Measurements from ENCODE around the gene SCARF2. TPM values are rescaled to one million over a fixed set of nuclear protein-coding genes. Genes with fewer than 3 reads are reported as not detected.

SCARF2 gene
- total and polyA plus RNA-seq, 2 donors (not counting 1 experiment from before 2014, with no cell fraction given), result 8.1 to 14.5 TPM

- H3K9ac ChIP-seq (ENCODE audit: insufficient read depth, low read length), result no peak overlapping the region
- no peak overlapping the region for H2AFZ ChIP-seq (ENCODE audit: low read length)
- no peaks in the 10 kb centered on the region for H3K9me3 ChIP-seq (ENCODE audit: control insufficient read depth, insufficient read depth, low read depth, low read length)
- H4K20me1 ChIP-seq (ENCODE audit: control insufficient read depth, extremely low read depth, insufficient read depth, low read length), result no peaks in the 10 kb centered on the region
- H3K79me2 ChIP-seq (ENCODE audit: control insufficient read depth, insufficient read depth, low read length), result peaks cover 17% of the 10 kb centered on the region
- TF ChIP-seq, protein P1, sequence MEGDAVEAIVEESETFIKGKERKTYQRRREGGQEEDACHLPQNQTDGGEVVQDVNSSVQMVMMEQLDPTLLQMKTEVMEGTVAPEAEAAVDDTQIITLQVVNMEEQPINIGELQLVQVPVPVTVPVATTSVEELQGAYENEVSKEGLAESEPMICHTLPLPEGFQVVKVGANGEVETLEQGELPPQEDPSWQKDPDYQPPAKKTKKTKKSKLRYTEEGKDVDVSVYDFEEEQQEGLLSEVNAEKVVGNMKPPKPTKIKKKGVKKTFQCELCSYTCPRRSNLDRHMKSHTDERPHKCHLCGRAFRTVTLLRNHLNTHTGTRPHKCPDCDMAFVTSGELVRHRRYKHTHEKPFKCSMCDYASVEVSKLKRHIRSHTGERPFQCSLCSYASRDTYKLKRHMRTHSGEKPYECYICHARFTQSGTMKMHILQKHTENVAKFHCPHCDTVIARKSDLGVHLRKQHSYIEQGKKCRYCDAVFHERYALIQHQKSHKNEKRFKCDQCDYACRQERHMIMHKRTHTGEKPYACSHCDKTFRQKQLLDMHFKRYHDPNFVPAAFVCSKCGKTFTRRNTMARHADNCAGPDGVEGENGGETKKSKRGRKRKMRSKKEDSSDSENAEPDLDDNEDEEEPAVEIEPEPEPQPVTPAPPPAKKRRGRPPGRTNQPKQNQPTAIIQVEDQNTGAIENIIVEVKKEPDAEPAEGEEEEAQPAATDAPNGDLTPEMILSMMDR (conservative IDR thresholded peaks at IDR 0.05 in 1 of 2, IDR thresholded peaks at IDR 0.05 in 1 of 2; ENCODE audit: low read depth in 1 of 2, low read length in 2 of 2), result no peak
- TF ChIP-seq EZH2 (IDR thresholded peaks at IDR 0.05; ENCODE audit: low read length, missing control alignments), result no peak
- no peak overlapping the region for H3K4me3 ChIP-seq (replicated peaks in 1 of 4; ENCODE audit: control extremely low read depth in 1 of 4, insufficient read depth in 1 of 4, low read depth in 3 of 4, low read length in 4 of 4)
- no peaks in the 10 kb centered on the region for H3K4me1 ChIP-seq (ENCODE audit: control insufficient read depth, extremely low read depth, insufficient read depth, low read length)
- no peak overlapping the region for H3K4me2 ChIP-seq (ENCODE audit: extremely low read depth, insufficient read depth, low read length)
- DNase-seq (ENCODE audit: low read depth in 2 of 2), result no peak
- no peak overlapping the region for H3K27ac ChIP-seq (ENCODE audit: insufficient read depth, low read length)
- peaks cover 21% of the 10 kb centered on the region for H3K36me3 ChIP-seq (ENCODE audit: control insufficient read depth, insufficient read depth, low read length)
- H3K27me3 ChIP-seq (ENCODE audit: control insufficient read depth, insufficient read depth, low read length), result no peaks in the 10 kb centered on the region
These were observed 8.1 kb downstream of the SCARF2 start for GRCh38 chr22:20429254-20430100.

DNA sequence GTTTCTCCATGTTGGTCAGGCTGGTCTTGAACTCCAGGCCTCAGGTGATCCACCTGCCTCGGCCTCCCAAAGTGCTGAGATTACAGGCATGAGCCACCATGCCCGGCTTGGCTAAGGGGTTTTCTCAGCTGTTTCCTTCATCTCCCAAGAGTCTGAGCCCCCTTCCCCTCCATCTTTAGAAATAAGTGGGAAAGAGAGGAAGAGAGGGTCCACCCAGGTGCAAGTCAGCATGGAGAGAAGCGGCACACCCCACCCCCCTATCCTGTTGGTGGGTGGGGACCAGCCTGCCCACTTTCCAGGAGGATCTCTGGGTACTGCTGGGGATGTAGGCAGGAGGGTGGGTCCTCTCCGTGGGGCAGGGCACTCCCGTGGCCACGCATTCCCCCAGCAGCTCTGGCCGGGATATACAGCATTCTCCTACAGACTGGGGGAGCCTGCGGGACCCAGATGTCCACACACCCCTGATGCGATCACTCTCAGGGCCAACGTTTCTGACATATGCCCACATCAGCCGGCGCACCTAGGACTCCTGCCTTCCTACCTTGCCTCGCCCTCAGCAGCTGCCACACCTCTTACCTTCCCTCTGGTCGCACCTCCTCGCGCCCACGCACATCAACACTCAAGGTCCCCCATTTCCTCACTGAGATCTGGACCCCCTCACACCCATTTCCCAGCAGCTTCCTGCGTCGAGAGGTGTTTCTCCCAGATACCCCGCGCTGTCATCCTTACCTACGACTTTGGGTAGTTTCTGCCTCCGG, 8.9 kb downstream of the SCARF2 start:
- no peaks in the 10 kb centered on the region for H3K27me3 ChIP-seq (ENCODE audit: control insufficient read depth, insufficient read depth, low read length)
- H4K20me1 ChIP-seq (ENCODE audit: control insufficient read depth, extremely low read depth, insufficient read depth, low read length), result no peaks in the 10 kb centered on the region
- H3K36me3 ChIP-seq (ENCODE audit: control insufficient read depth, insufficient read depth, low read length), result peaks cover 21% of the 10 kb centered on the region
- no peak for TF ChIP-seq EZH2 (IDR thresholded peaks at IDR 0.05; ENCODE audit: low read length, missing control alignments)
- TF ChIP-seq, protein P1 (conservative IDR thresholded peaks at IDR 0.05 in 1 of 2, IDR thresholded peaks at IDR 0.05 in 1 of 2; ENCODE audit: low read depth in 1 of 2, low read length in 2 of 2), result no peak
- peaks cover 5% of the 10 kb centered on the region for H3K4me1 ChIP-seq (ENCODE audit: control insufficient read depth, extremely low read depth, insufficient read depth, low read length)
- H3K4me2 ChIP-seq (ENCODE audit: extremely low read depth, insufficient read depth, low read length), result no peak overlapping the region
- no peak for DNase-seq (ENCODE audit: low read depth in 2 of 2)
- no peaks in the 10 kb centered on the region for H3K9me3 ChIP-seq (ENCODE audit: control insufficient read depth, insufficient read depth, low read depth, low read length)
- no peak overlapping the region for H3K9ac ChIP-seq (ENCODE audit: insufficient read depth, low read length)
- no peak overlapping the region for H3K4me3 ChIP-seq (replicated peaks in 1 of 4; ENCODE audit: control extremely low read depth in 1 of 4, insufficient read depth in 1 of 4, low read depth in 3 of 4, low read length in 4 of 4)
- no peak overlapping the region for H2AFZ ChIP-seq (ENCODE audit: low read length)
- H3K79me2 ChIP-seq (ENCODE audit: control insufficient read depth, insufficient read depth, low read length), result peaks cover 15% of the 10 kb centered on the region
- H3K27ac ChIP-seq (ENCODE audit: insufficient read depth, low read length), result no peak overlapping the region

GRCh38 chr22:20427945-20428417, 9.6 kb downstream of the SCARF2 start:
- Histone ChIP-seq H3K27me3 (ENCODE audit: control insufficient read depth, insufficient read depth, low read length) (no peaks in the 10 kb centered on the region), H3K9ac (ENCODE audit: insufficient read depth, low read length) (no peak overlapping the region), H2AFZ (ENCODE audit: low read length) (no peak overlapping the region), H3K79me2 (ENCODE audit: control insufficient read depth, insufficient read depth, low read length) (peaks cover 11% of the 10 kb centered on the region), H4K20me1 (ENCODE audit: control insufficient read depth, extremely low read depth, insufficient read depth, low read length) (no peaks in the 10 kb centered on the region), H3K4me1 (ENCODE audit: control insufficient read depth, extremely low read depth, insufficient read depth, low read length) (peaks cover 10% of the 10 kb centered on the region), H3K4me2 (ENCODE audit: extremely low read depth, insufficient read depth, low read length) (no peak overlapping the region), H3K36me3 (ENCODE audit: control insufficient read depth, insufficient read depth, low read length) (peaks cover 23% of the 10 kb centered on the region), H3K4me3 (replicated peaks in 1 of 4; ENCODE audit: control extremely low read depth in 1 of 4, insufficient read depth in 1 of 4, low read depth in 3 of 4, low read length in 4 of 4) (no peak overlapping the region), H3K27ac (ENCODE audit: insufficient read depth, low read length) (no peak overlapping the region), H3K9me3 (ENCODE audit: control insufficient read depth, insufficient read depth, low read depth, low read length) (no peaks in the 10 kb centered on the region)
- DNase-seq (ENCODE audit: low read depth in 2 of 2), result no peak
- TF ChIP-seq, protein P1 (conservative IDR thresholded peaks at IDR 0.05 in 1 of 2, IDR thresholded peaks at IDR 0.05 in 1 of 2; ENCODE audit: low read depth in 1 of 2, low read length in 2 of 2), result no peak
- no peak for TF ChIP-seq EZH2 (IDR thresholded peaks at IDR 0.05; ENCODE audit: low read length, missing control alignments)
